Liver (tissue), 9 donors: ENCODE results near the gene VSIG4. TPM values are rescaled to one million over a fixed set of nuclear protein-coding genes. Genes with fewer than 3 reads are reported as not detected.

Experiments used
- DNase-seq: peaks from one replicate; pipeline ENCODE4 v3.0.0-alpha.2; 2017; ENCODE audit warnings: low spot score
- H3K27ac ChIP-seq, 2 donors: one replicate each; pipeline ENCODE4 v1.7.0; 2013; ENCODE audit warnings: inconsistent platforms in 2 of 2, low read length in 2 of 2, control low read depth in 1 of 2, low read depth in 1 of 2, mild to moderate bottlenecking in 1 of 2
- H3K27me3 ChIP-seq, 4 donors: one replicate each; pipeline versions ENCODE4 v1.6.1 to v1.7.0; 2013; ENCODE audit warnings: low read length in 3 of 4, inconsistent platforms in 1 of 4, mild to moderate bottlenecking in 1 of 4, moderate library complexity in 1 of 4; ENCODE audit not compliant: control insufficient read depth in 4 of 4, insufficient read depth in 4 of 4
- H3K36me3 ChIP-seq, 4 donors: one replicate each; pipeline versions ENCODE4 v1.6.1 to v1.7.0; 2013; ENCODE audit warnings: low read length in 3 of 4, mild to moderate bottlenecking in 3 of 4, low read depth in 1 of 4, moderate library complexity in 1 of 4; ENCODE audit not compliant: control insufficient read depth in 4 of 4, insufficient read depth in 3 of 4
- H3K4me1 ChIP-seq, 4 donors: one replicate each; pipeline versions ENCODE4 v1.6.1 to v1.7.0; 2013; ENCODE audit warnings: low read length in 3 of 4, mild to moderate bottlenecking in 3 of 4, moderate library complexity in 1 of 4; ENCODE audit not compliant: control insufficient read depth in 4 of 4, insufficient read depth in 4 of 4
- H3K4me3 ChIP-seq, 3 donors: one replicate each; pipeline versions ENCODE4 v1.6.1 to v1.7.0; 2013; ENCODE audit warnings: low read length in 3 of 3, control low read depth in 1 of 3, low read depth in 1 of 3, mild to moderate bottlenecking in 1 of 3
- H3K9ac ChIP-seq, 2 donors: one replicate each; pipeline ENCODE4 v1.7.0; 2013; ENCODE audit warnings: low read length in 2 of 2, mild to moderate bottlenecking in 2 of 2, moderate library complexity in 2 of 2, control low read depth in 1 of 2, low read depth in 1 of 2
- H3K9me3 ChIP-seq, 4 donors: one replicate each; pipeline versions ENCODE4 v1.6.1 to v1.7.0; 2013; ENCODE audit warnings: low read length in 3 of 4; ENCODE audit not compliant: control insufficient read depth in 4 of 4
- EGR1 ChIP-seq, 2 donors: IDR thresholded peaks; 2 replicates each; pipeline ENCODE4 v1.6.1; 2016 to 2018; ENCODE audit warnings: antibody characterized with exemption in 2 of 2, low read depth in 2 of 2
- FOXA1 ChIP-seq: IDR thresholded peaks from 2 replicates; pipeline ENCODE4 v1.6.1; 2016; ENCODE audit warnings: antibody characterized with exemption
- FOXA2 ChIP-seq: IDR thresholded peaks from 2 replicates; pipeline ENCODE4 v1.6.1; 2016; ENCODE audit warnings: antibody characterized with exemption
- GABPA ChIP-seq, 2 donors: IDR thresholded peaks in 1 of 2; conservative IDR thresholded peaks in 1 of 2; 2 replicates each; pipeline ENCODE4 v1.6.1; 2016; ENCODE audit warnings: antibody characterized with exemption in 2 of 2, mild to moderate bottlenecking in 1 of 2, moderate library complexity in 1 of 2
- HNF4A ChIP-seq, 2 donors: conservative IDR thresholded peaks; 2 replicates each; pipeline ENCODE4 v1.6.1; 2016; ENCODE audit warnings: antibody characterized with exemption in 2 of 2, mild to moderate bottlenecking in 2 of 2
- HNF4G ChIP-seq: IDR thresholded peaks from 2 replicates; pipeline ENCODE4 v1.6.1; 2016; ENCODE audit warnings: antibody characterized with exemption
- JUND ChIP-seq, 2 donors: IDR thresholded peaks; 2 replicates each; pipeline ENCODE4 v1.6.1; 2016; ENCODE audit warnings: antibody characterized with exemption in 2 of 2
- MAX ChIP-seq: IDR thresholded peaks from 2 replicates; pipeline ENCODE4 v1.6.1; 2016; ENCODE audit warnings: antibody characterized with exemption
- NR2F2 ChIP-seq: IDR thresholded peaks from 2 replicates; pipeline ENCODE4 v1.6.1; 2016; ENCODE audit warnings: antibody characterized with exemption
- RAD21 ChIP-seq, 2 donors: IDR thresholded peaks; 2 replicates each; pipeline ENCODE4 v1.6.1; 2016; ENCODE audit warnings: antibody characterized with exemption in 2 of 2, mild to moderate bottlenecking in 2 of 2
- RXRA ChIP-seq, 2 donors: IDR thresholded peaks; 2 replicates each; pipeline ENCODE4 v1.6.1; 2017 to 2018; ENCODE audit warnings: antibody characterized with exemption in 2 of 2, mild to moderate bottlenecking in 1 of 2
- SP1 ChIP-seq: IDR thresholded peaks from 2 replicates; pipeline ENCODE4 v1.6.1; 2018; ENCODE audit warnings: antibody characterized with exemption, mild to moderate bottlenecking
- TAF1 ChIP-seq: conservative IDR thresholded peaks from 2 replicates; pipeline ENCODE4 v1.6.1; 2016; ENCODE audit warnings: antibody characterized with exemption, mild to moderate bottlenecking
- YY1 ChIP-seq: IDR thresholded peaks from 2 replicates; pipeline ENCODE4 v1.6.1; 2016; ENCODE audit warnings: antibody characterized with exemption, mild to moderate bottlenecking
- ZBTB33 ChIP-seq: IDR thresholded peaks from 2 replicates; pipeline ENCODE4 v1.6.1; 2016; ENCODE audit warnings: antibody characterized with exemption
- WGBS: extraction: QIAGEN DNeasy Blood & Tissue Kit; methylation state at CpG from one replicate; pipeline ENCODE4 v1.1.7; 2013; 5-methylcytosine and 5-hydroxymethylcytosine counted together
- polyA plus RNA-seq, 2 donors: library from polyadenylated mRNA; stranded (reverse) in 1 of 2; unstranded in 1 of 2; fragments of 200-250 nt in 1 of 2; fragments of >200 nt in 1 of 2; fragmentation: Nextera tagmentation in 1 of 2; extraction: Ambion mirVana in 1 of 2; gene quantifications; one replicate each; pipeline versions ENCODE4 v1.2.1 to v1.2.3, GENCODE V29; 2013 to 2015
- total RNA-seq, 2 donors: library from RNA; depleted of rRNA; stranded (reverse); fragments of >200 nt; gene quantifications; one replicate each; pipeline ENCODE4 v1.2.3, GENCODE V29; 2014
- donor health status: healthy.
- donor health status: healthy.
- donor health status: healthy.
- donor health status: healthy.
- donor health status: healthy.

Gene VSIG4
- total and polyA plus RNA-seq, 4 donors, result 16.7 to 38.9 (median 36.3) TPM

GRCh38 chrX:66007851-66008250, 32.0 kb downstream of the VSIG4 start:
- Histone ChIP-seq H3K27ac (no peak overlapping the region), H3K9ac (no peak overlapping the region), H3K4me1 (peaks cover 0 to 4% (median under 1%) of the 10 kb centered on the region in 4 donors), H3K36me3 (no peaks in the 10 kb centered on the region), H3K9me3 (no peaks in the 10 kb centered on the region), H3K27me3 (peaks cover 0 to 2% (median 0%) of the 10 kb centered on the region in 4 donors), H3K4me3 (no peak overlapping the region)
- TF ChIP-seq JUND (IDR thresholded peaks at IDR 0.05) (no peak), FOXA1 (no peak), MAX (no peak), ZBTB33 (no peak), EGR1 (IDR thresholded peaks at IDR 0.05; ENCODE audit: low read depth in 2 of 2) (no peak), TAF1 (no peak), HNF4G (no peak), FOXA2 (no peak), HNF4A (conservative IDR thresholded peaks at IDR 0.05) (no peak), NR2F2 (no peak), YY1 (no peak), SP1 (no peak)
- DNase-seq, result no peak

GRCh38 chrX:66005830-66006449, 33.9 kb downstream of the VSIG4 start:
- TF ChIP-seq TAF1 (no peak), NR2F2 (no peak), ZBTB33 (no peak), HNF4A (conservative IDR thresholded peaks at IDR 0.05) (no peak), GABPA (IDR thresholded peaks at IDR 0.05 in 1 of 2, conservative IDR thresholded peaks at IDR 0.05 in 1 of 2) (no peak), MAX (no peak), YY1 (no peak), FOXA1 (no peak), RXRA (IDR thresholded peaks at IDR 0.05) (no peak), RAD21 (IDR thresholded peaks at IDR 0.05) (no peak)
- Histone ChIP-seq H3K9me3 (no peaks in the 10 kb centered on the region), H3K36me3 (no peaks in the 10 kb centered on the region), H3K9ac (no peak overlapping the region), H3K27me3 (peaks cover 0 to 2% (median 0%) of the 10 kb centered on the region in 4 donors), H3K4me3 (no peak overlapping the region), H3K4me1 (peaks cover 0 to 4% (median 0%) of the 10 kb centered on the region in 4 donors), H3K27ac (no peak overlapping the region)
- no peak for DNase-seq
- 71% methylated on average over 4 of the region's 4 CpGs for WGBS
